ENCODE data around the gene SORBS1. TPM values are rescaled to one million over a fixed set of nuclear protein-coding genes. Genes with fewer than 3 reads are reported as not detected.
A peak's percentile ranks its signal among the peaks of the same experiment; 100 is the strongest.

The SORBS1 gene
- total and polyA plus RNA-seq, 2 donors (not counting 3 experiments of a cell fraction or from before 2014, with no cell fraction given) = 2.0 to 7.9 TPM

GRCh38 chr10:95513008-95513589 lies 48.1 kb downstream of the SORBS1 start:
- no peak for FAIRE-seq

More at GRCh38 chr10:95513008-95513589, 48.1 kb downstream of the SORBS1 start:
- no TSS peak for BruUV-seq (replicated peaks)
- H3K9me3 ChIP-seq (replicated peaks; ENCODE audit: control insufficient read depth, insufficient read depth, low read length) = no peaks in the 10 kb centered on the region
- intact Hi-C loops (cut with micrococcal nuclease) = no loop called here
- H3K4me1 ChIP-seq (ENCODE audit: control insufficient read depth, extremely low read depth, insufficient read depth, low read length) = peaks cover 60% of the 10 kb centered on the region
- no peak overlapping the region for H3K27ac ChIP-seq (ENCODE audit: insufficient read depth, low read depth, low read length)
- H2AFZ ChIP-seq (ENCODE audit: low read depth, low read length) = peak overlapping the region; percentile 55
- no peak overlapping the region for H3K4me3 ChIP-seq (replicated peaks in 1 of 3; ENCODE audit: insufficient read depth in 1 of 3, low read depth in 1 of 3, low read length in 3 of 3)
- ChIA-PET CTCF (interaction anchor here (1.3 kb wide), 1 partner anchor 32 kb away, joined by 5 read pairs; no protein-coding TSS in a partner anchor), POLR2A (no interaction called here)
- DNase-seq (ENCODE audit: low read depth, low spot score) = no peak
- H3K27me3 ChIP-seq (ENCODE audit: control insufficient read depth in 2 of 2, insufficient read depth in 2 of 2, low read length in 2 of 2) = no peaks in the 10 kb centered on the region
- no peak overlapping the region for H3K9ac ChIP-seq (replicated peaks; ENCODE audit: extremely low read depth, insufficient read depth, low read length)
- dilution Hi-C loops (cut with MboI; ENCODE audit: extremely low pct_ligation_motif_present, low sequenced_read_pairs) = no loop called here
- H3K9me1 ChIP-seq (replicated peaks; ENCODE audit: control insufficient read depth, extremely low read depth, insufficient read depth, low read length) = no peaks in the 10 kb centered on the region
- H3K4me2 ChIP-seq (ENCODE audit: insufficient read depth, low read length) = no peak overlapping the region
- H3K79me2 ChIP-seq (ENCODE audit: control insufficient read depth, insufficient read depth, low read length) = no peaks in the 10 kb centered on the region
- no peaks in the 10 kb centered on the region for H3K36me3 ChIP-seq (ENCODE audit: control insufficient read depth in 2 of 2, extremely low read depth in 1 of 2, insufficient read depth in 2 of 2, low read length in 2 of 2)
- H4K20me1 ChIP-seq (replicated peaks; ENCODE audit: control insufficient read depth, extremely low read depth, insufficient read depth, low read length) = no peaks in the 10 kb centered on the region
- TF ChIP-seq FOS (IDR thresholded peaks at IDR 0.05; ENCODE audit: borderline replicate concordance, insufficient read depth, low read length) = no peak
- no peak for TF ChIP-seq MYC (IDR thresholded peaks at IDR 0.05; ENCODE audit: low read depth, low read length)
- no peak for TF ChIP-seq POLR2A (IDR thresholded peaks at IDR 0.05; ENCODE audit: low read depth, low read length)
- TF ChIP-seq GATA2 (IDR thresholded peaks at IDR 0.05; ENCODE audit: insufficient read depth, insufficient read length, low read depth, low read length) = no peak
- TF ChIP-seq, protein P1, sequence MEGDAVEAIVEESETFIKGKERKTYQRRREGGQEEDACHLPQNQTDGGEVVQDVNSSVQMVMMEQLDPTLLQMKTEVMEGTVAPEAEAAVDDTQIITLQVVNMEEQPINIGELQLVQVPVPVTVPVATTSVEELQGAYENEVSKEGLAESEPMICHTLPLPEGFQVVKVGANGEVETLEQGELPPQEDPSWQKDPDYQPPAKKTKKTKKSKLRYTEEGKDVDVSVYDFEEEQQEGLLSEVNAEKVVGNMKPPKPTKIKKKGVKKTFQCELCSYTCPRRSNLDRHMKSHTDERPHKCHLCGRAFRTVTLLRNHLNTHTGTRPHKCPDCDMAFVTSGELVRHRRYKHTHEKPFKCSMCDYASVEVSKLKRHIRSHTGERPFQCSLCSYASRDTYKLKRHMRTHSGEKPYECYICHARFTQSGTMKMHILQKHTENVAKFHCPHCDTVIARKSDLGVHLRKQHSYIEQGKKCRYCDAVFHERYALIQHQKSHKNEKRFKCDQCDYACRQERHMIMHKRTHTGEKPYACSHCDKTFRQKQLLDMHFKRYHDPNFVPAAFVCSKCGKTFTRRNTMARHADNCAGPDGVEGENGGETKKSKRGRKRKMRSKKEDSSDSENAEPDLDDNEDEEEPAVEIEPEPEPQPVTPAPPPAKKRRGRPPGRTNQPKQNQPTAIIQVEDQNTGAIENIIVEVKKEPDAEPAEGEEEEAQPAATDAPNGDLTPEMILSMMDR (IDR thresholded peaks at IDR 0.05; ENCODE audit: extremely low read depth in 1 of 2, insufficient read depth in 1 of 2, low read depth in 1 of 2, low read length in 2 of 2) = no peak
- TF ChIP-seq, protein P2, sequence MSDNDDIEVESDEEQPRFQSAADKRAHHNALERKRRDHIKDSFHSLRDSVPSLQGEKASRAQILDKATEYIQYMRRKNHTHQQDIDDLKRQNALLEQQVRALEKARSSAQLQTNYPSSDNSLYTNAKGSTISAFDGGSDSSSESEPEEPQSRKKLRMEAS (IDR thresholded peaks at IDR 0.05; ENCODE audit: insufficient read depth, insufficient read length) = no peak
- no peak for TF ChIP-seq POLR2AphosphoS5 (IDR thresholded peaks at IDR 0.05; ENCODE audit: insufficient read depth, low read depth, low read length)
- no peak for TF ChIP-seq JUN (IDR thresholded peaks at IDR 0.05; ENCODE audit: borderline replicate concordance, insufficient read depth, insufficient read length, low read depth)

All from endothelial cell of umbilical vein (primary cell).